A549 (cell line): ENCODE measurements around the gene PPP2R2D.

Experiments used
- BHLHE40 ChIP-seq: IDR thresholded peaks from 2 replicates; pipeline ENCODE4 v1.6.1; 2012; ENCODE audit warnings: low read depth, low read length, inconsistent platforms
- CBX2 ChIP-seq: fragments of 200-600 bp; sonication (generic); IDR thresholded peaks from 2 replicates; pipeline ENCODE4 v1.6.1; 2016; ENCODE audit warnings: low read depth, mild to moderate bottlenecking, borderline replicate concordance
- CEBPB ChIP-seq, 2 experiments: fragments of >200 bp in 1 of 2; sonication (Bioruptor Twin) in 1 of 2; formaldehyde crosslinking in 1 of 2; IDR thresholded peaks; 2 replicates each; pipeline ENCODE4 v1.6.1; 2012 to 2016
- EP300 ChIP-seq, 2 experiments: fragments of >200 bp; sonication (Bioruptor Twin); formaldehyde crosslinking; IDR thresholded peaks; 2 replicates in 1 of 2; 3 replicates in 1 of 2; pipeline ENCODE4 v1.6.1; 2016 to 2017
- PHF8 ChIP-seq: fragments of 200-600 bp; sonication (generic); IDR thresholded peaks from 2 replicates; pipeline ENCODE4 v1.6.1; 2016; ENCODE audit warnings: low read depth, mild to moderate bottlenecking, antibody characterized with exemption, moderate library complexity, borderline replicate concordance
- TF ChIP-seq, protein P1 (sequence below): IDR thresholded peaks from 2 replicates; pipeline ENCODE4 v1.6.1; 2012
- TF ChIP-seq, protein P2 (sequence below): fragments of >200 bp; sonication (Bioruptor Twin); formaldehyde crosslinking; IDR thresholded peaks from 3 replicates; pipeline ENCODE4 v1.5.1; 2016

DNA sequence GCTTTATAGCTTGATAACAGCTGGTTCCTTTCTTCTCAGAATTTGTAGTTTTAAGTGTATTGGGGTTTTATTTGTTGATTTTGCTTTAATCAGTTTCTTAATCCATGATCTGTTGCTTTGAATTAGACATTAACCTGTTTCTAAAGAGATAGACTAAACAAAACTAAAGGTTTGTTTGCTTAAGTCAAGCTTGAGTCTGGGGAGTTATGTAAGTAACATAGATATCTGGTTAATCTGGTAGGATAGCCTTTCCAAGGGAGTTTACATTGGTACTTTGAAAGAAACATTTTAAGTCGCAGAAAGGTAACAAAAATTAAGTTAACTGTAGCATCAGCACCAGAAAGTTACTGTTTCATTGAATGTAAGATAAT, 5.4 kb downstream of the PPP2R2D start:
- TF ChIP-seq, protein P1, sequence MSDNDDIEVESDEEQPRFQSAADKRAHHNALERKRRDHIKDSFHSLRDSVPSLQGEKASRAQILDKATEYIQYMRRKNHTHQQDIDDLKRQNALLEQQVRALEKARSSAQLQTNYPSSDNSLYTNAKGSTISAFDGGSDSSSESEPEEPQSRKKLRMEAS: no peak
- TF ChIP-seq EP300 (IDR thresholded peaks at IDR 0.05): no peak
- TF ChIP-seq, protein P2, sequence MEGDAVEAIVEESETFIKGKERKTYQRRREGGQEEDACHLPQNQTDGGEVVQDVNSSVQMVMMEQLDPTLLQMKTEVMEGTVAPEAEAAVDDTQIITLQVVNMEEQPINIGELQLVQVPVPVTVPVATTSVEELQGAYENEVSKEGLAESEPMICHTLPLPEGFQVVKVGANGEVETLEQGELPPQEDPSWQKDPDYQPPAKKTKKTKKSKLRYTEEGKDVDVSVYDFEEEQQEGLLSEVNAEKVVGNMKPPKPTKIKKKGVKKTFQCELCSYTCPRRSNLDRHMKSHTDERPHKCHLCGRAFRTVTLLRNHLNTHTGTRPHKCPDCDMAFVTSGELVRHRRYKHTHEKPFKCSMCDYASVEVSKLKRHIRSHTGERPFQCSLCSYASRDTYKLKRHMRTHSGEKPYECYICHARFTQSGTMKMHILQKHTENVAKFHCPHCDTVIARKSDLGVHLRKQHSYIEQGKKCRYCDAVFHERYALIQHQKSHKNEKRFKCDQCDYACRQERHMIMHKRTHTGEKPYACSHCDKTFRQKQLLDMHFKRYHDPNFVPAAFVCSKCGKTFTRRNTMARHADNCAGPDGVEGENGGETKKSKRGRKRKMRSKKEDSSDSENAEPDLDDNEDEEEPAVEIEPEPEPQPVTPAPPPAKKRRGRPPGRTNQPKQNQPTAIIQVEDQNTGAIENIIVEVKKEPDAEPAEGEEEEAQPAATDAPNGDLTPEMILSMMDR: no peak
- TF ChIP-seq CEBPB (IDR thresholded peaks at IDR 0.05): no peak
- TF ChIP-seq BHLHE40: no peak
- TF ChIP-seq CBX2: no peak
- no peak for TF ChIP-seq PHF8
